ENCODE results near the gene CDK2AP2.

The CDK2AP2 gene

DNA sequence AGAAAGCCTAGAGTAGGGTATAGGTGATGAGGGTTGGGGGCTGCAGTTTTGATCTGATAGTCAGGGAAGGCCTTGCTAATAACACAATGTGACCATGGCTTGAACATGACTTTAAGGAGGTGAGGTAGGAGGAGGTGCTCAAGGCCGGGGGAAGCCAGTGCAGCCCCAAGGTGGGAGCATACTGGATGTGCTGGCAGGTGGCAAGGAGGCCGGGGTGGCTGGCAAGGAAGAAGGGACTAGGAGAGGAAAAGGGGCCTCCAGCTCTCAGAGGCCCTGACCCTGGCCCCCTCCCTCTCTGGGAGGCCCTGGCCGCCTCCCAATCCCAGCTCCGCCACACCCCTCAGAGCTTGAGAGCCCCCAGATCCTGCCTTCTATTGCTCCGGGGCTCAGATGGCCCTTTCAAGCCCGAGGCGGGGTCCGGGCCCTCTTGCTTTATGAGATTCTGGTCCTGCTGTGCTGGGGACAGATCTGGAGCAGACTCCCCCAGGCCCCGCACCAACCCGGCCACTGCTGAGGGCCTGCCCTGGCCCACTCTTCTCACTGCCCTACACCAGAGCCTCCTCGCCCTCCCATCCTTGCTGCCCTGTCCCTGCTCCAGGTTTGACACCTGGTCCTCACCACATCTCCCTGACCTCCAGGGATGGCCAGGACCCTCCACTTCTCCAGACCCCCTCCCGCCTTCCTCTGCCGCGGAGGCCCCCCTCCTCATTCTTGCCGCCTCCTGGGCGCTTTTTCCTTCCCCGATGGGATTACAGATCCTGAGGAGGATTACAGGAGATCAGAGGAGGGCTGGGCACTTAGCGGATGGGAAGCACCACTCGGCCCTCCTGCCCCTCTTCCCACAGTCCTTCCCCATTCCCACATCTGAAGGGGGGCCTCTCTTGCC is 4.6 kb downstream of the CDK2AP2 start:
- DNase-seq, result no peak

DNA sequence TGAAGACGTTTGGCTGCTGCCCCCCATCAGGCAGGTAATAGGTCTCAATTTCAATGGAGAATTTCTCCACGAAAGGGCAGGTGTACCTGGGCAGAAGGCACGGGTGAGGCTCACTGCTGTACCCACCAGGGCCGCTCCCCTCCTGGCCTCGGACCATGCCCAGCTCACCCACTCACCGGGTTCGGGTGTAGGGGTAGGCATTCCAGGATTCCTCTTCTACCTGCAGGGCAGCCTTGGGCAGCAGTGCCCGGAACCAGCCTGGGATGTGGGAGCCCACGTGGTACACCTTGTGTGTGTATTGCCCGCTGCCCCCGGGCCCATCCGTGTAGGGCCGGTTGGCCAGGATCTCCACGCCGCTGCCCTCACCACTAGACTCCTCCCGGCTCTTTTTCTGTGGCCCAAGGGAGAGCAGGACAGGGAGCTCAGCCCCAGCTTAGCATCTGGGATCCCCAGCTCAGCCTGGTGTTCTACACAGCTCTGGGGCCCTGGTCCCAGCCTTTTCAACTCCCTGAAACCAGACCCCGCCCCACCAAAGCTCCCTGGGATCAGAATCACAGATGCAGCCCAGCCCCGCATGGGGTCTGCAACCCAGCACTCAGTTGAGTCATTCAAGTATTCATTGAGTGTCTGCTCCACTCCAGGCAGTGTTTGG is 5.5 kb downstream of the CDK2AP2 start:
- DNase-seq, result no peak

DNA sequence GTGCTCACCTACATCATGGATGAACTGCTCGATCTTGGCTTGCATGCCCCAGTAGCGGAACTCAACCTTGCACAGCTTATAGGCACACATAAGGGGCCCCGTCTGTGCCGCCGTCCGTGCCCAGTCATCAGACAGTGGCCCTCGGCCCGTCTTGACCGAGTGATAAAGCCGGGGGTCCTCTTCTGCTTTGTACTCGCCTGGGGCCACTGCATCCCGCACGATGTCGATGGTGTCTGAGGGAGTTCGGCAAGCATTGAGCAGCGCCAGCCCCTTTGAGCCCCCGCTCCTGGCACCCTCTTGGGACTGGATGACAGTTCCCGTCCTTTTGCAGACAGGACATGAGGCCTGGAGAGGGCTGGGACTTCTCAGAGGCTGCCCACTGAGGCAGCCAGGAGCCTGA is 6.1 kb downstream of the CDK2AP2 start:
- no peak for DNase-seq

DNA sequence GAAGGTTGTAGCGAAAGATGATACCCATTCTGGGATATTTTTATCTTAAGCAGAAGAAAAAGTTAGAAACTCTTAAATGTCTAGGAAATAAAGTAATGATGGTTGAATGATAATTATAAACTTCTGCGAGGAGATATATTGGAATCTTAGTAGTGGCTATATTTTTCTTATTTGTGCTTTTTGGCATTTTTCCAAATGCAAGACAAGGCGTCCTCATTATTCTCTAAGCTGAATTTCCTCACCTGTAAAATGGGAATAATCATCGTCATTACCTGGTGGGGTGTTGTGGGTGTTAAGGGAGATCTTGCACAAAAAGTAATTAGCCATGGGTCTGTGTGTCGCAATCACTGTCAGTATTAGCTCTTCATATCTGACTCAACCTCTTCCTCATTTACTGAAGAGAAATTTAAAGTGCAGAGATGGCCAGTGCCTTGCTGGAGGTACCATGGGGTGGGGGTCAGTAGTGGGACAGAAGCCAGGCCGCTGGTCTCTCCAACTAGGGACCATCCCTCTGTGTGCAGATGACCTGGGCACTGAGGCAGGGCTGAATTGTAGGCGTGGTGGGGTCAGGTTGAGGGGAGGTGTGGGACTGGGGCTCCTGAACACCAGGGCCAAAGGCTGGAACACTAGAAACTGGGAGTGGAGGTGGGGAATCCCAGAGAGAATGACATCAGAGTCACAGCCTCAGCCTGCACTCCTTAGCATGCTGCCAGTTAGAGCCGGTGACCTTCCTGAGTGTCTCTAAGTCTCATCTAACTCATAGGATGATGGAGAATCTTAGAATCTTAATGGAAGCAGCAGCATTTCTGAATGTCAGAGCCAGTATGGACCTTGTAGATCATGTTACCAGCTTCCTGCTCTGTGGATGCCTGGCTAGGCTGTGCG is 6.9 kb downstream of the CDK2AP2 start:
- DNase-seq, result no peak

DNA sequence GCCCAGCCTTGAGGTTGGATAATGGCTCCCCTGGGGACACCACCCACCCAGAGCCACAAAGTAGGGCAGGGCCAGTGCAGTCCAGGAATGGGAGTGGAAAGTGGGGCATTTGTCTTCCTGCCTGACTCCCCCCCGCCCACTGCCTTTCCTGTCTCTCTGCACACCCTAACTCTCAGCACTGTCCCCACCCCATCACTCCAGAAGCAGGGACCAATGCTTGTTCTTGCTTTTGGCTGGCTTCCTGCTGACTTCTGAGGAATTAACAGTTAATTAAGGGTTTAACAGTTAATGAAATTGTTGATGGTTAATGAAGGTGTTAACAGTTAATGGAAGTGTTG is 7.5 kb downstream of the CDK2AP2 start:
- no peak for DNase-seq

DNA sequence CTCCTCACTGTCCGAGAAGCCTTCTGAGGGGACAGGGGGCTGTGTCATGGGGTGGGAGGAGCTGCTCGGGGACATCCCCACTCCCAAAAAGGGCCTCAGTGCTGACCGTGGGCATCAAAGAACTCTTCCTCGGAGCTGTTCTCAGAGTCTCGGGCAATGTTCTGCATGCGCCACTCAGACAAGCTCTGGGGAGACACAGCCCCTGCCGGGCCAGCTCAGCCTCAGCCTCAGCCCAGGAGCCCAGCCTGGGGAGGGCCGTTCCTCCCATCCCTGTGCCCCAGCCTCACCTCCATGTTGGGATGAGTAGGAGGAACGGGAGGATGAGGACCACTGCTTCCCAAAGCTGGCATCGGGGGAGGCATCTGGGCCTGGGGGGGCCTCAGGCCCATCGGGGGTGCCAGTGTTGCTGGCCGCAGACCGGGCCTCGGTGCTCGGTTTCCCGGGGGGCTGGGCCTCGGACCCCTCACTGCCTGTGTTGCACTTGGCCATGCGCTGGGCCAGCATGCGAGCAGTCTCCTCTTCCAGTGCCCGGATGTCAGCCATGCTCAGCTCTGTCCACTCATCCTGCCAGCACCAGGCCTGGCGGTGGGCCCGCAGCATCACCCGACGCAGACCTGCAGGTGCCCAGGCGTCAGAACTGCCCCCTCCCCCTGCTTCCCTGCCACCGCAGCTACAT is 8.0 kb downstream of the CDK2AP2 start:
- no peak for DNase-seq

DNA sequence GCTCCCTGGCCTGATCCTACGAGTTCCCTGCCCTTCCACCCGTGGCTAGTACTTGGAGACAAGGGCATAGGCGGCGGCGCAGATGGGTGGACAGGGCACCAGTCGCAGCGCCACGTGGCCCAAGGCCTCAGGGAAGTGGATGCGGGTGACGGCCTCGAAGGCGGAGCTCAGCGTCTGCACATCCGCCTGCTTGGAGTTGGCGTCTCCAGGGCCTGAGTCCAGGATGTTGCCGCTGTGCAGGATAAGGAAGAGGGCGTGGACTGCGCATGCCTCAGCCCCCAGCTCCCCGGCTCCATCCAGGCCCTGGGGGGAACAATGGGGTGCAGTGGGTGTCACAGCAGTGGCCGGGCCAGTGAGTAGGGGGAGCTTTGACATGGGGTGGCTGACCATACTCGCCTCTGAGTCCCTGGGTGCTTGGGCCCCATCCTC is 9.4 kb downstream of the CDK2AP2 start:
- DNase-seq, result no peak

DNA sequence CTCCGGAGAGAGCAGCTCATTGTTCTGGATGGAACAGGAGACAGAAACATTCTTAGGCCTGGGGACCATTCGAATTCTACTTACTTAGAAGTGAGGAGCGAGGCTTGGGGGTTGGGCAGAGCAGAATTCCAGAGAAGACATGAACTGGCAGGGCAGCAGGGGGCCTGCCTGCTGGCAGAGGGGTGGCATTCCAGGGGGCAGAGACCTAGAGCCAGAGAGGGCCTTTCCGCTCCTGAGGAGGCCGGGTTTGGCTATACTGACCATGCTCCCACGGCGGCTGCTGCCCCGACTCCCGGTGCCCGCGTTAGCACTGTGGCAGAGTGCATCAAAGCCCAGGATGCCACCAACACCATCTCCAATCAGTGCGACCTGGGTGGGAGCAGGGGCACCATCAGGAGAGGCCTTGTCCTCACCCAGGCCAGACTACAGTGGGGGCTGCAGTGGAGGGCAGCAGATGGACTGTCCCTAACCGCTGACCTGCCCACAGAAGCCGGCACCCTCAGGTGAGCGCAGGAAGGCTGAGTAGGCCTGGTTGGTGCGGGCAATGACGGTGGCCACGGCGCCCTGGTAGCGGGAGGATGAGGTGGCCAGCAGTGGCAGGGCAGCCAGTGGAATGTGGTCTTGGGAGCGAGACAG is 10.2 kb downstream of the CDK2AP2 start:
- no peak for DNase-seq

DNA sequence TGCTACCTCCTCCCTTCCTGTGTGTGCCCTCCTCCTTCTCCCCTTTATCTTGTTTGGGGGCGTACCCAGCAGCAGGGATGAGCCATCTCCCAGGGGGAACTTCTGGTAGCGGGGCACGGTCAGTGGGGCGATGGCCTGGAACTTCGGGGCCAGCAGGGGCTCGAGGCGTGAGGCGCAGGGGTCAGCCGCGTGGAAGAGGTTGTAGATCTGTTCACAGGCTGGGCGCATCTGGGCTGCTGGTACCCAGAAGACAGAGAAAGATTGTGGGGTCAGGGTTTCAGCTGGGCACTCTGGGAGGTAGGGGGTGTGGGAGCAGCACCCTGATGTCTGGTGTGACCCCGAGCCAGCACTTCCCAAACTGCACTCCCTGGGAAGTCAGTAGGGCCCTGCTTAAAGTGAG is 11.8 kb downstream of the CDK2AP2 start:
- no peak for DNase-seq

DNA sequence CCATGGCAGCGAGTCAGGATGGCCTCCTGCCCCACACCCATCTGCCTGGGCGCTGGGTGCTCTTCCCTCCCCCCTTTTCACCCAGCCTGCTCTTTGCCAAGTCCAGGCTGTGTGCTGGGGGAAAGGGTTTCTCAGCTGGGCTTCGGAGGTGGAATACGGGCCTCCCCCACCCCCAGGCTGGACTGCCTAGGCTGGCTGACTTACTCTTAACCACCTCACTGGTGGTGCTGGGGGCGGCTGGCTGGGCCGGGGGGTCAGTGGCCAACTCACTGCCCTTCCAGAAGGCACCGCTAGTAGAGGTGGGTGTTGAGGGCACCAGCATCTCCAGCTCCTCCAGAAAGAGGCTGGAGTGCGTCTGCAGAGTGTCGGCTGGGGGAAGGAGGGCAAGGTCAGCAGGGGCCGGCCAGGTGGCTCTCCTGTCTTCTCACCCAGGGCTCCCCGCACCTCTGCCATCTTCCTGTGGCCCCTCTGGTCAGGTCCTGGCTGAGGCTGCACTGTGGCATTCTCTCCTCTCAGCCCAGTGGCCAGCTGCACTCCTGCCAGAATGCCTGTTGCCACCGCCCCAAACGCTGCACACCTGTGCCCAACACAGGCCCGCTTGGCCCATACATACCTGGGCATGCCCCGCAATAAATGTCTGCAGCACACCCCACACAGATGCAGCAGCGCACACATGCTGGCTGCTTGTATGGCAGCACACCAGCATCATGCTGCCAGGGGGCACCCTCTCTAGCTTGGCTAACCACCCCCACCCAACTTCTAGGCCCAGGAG is 12.5 kb downstream of the CDK2AP2 start:
- no peak for DNase-seq

DNA sequence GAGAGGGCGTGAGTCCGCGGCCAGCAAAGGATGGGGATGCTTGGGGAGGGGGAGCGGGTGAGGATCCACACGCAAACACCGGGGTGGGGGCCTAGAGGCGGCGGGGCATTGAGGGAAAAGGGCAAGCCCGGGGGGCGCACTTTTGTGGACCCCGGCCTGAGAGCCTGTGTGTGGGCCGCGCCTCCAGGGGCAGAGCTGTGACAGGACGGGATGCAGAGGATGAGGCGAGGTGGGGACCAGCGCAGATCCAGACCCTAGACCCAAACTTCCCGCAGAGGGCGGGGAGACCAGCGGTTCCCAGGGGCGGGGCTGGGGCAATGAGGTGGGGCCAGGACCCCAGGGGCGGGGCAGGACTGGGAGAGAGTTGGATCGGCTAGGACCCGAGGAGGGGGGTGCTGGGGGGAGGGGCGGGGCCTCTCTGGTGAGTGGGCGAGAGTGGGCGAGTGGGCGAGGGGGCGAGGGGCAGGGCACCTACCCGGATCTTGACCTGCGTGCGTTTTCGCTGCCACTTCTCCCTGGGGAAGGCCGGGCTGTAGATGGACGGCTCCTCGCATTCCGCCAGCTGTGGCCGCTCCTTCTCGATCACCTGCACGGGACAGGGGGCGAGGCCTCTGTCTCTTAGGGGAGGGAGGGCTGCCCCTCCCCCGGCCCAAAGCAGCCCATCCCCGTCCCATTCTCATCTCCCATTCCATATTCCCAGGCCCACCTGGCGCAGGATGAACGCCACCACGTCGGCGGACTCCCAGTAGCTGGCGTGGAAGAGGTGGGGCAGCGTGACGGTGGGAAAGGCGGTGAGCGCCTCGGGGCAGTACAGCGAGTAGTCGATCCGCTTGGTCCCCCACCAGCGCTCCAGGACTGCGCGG is 13.4 kb downstream of the CDK2AP2 start:
- DNase-seq, result no peak

DNA sequence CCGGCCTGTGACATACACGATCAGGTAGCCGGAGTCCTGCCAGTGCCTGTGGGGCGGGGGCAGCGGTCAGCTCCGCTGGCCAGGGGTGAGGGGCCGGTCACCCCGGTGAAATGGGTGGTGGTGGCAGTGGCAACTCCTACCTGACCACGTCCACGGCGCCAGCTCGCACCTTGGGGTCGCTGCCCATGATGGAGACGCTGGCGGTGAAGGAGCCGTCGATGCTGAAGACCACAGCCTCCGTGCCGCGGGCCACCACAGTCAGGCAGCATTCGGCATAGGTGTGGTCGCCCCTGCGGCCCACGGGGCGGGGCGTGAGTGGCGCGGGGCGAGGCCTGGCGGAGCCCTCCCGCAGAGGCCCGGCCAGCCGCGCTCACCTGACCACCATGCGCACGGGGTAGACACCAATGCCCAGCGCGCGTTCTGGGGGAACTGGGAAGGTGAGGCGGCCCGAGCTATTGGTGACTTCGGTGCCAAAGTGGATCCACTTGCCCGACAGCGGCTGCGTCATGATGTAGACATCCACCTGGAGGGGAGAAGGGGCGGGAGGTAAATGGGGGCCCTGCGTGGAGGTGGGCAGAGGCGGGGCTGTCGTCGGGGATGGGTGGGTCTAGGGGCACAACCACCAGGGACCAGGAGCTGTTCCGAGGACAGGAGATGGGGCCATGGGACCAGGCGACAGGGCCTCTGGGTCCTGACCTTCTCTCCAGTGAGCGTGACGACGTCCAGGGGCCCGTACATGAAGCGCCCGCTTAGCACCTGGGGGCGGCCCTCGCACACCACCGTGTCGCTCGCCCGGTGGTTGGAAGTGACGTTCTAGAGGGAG is 14.2 kb downstream of the CDK2AP2 start:
- no peak for DNase-seq

DNA sequence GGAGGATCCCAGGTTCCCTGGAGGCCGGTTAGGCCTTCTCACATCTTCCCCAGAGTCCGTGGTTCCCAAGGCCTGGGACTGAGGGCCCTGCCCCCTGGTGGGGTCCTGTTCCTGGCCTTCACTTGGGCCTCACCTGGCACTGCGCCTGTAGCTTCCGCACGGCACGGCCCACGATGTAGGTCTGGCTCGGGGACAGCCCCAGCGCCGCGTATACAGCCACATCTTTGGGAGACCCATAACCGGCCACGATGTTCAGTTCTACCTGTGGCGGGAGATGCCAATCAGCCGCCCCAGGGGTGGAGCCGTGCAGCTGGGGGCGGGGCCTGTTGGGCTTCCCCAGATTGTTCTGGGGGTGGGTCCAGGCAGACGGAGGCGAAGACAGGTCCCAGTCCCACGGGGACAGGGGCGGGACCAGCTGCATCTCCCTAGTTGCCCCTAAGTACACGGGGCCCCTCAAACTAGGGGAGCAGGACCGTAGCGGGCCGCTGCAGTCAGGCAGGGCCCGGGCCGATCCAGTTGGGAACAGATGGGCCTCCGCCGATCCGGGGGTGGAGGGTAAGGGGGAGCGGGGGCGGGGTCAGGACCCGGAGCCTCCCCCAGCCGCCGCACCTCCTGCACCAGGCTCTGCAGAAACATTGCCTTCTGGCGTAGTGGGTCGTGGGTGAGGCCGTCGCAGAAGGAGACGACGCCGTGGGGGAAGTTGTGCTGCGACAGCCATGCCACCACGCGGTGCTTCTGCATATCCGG is 15.0 kb downstream of the CDK2AP2 start:
- DNase-seq, result no peak

DNA sequence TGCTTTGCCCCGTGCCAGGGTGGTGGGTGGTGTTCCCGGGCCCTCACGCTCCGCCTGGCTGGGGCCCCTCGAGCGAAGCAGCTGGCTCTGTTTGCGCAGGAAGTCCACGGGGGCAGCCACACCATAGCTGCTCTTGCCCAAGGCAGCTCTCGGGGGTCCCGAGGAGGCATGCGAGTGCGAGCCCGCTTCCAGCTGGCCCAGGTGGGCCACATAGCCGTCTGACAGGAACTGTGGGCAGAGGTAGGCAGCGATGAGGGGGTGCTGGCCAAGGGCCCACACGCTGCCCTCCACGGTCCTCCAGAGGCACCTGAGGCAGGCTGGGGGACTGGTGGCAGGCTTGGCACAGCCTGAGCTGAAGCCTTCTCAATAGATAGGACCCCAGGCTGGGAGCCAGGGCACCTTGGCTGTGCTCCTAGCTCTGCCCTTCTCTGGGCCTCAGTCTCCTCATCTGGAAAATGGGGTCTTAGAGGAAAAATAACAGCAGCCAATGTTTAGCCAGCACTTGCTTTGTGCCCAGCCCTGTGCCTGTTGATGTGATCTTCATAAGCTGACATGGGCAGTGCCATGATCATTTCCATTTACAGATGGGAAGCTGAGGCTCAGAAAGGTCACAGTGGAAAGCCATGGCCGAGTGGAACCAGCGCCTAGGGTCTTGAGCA is 15.8 kb downstream of the CDK2AP2 start:
- DNase-seq, result no peak

DNA sequence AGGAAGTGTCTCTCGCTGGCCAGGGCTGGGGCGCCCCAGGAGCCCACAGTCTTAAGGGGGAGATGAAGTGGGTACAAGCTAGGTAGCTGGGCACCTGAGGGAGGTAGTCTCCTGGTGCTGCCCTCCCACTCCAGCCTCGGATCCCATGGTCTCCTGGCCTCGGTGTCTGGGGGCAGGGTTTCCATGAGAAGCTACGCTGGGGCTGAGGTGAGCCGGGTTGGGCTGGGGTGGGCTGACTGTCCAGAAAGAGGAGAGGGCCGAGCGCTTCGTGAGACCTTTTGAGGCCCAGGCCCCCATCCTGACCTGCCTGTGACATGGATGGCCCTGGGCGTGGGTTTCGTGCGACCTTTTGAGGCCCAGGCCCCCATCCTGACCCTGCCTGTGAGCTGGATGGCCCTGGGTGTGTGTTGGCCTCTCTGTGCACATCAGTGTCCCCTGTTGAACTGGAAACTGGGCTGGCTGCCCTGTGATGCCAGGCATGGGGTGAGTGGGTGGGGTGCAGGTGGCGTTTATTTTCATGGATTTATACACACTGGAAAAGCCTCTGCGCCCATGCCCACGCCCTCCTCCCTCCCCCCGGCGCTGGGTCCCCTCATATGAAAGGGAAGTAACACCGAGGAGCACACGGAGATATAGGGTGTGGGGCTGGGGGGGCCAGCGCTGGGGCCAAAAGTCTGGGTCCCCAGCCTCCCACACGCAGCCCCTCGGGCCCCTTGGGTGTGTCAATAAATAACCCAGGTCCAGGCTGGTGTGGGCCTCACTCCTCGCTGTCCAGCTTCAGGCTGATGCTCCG is 16.5 kb downstream of the CDK2AP2 start:
- no peak for DNase-seq

DNA sequence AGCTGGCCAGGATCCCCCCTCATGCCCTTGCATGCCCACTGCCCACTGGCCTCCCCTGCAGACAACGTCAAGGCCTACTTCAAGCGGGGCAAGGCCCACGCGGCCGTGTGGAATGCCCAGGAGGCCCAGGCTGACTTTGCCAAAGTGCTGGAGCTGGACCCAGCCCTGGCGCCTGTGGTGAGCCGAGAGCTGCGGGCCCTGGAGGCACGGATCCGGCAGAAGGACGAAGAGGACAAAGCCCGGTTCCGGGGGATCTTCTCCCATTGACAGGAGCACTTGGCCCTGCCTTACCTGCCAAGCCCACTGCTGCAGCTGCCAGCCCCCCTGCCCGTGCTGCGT is 17.3 kb downstream of the CDK2AP2 start:
- DNase-seq, result no peak

DNA sequence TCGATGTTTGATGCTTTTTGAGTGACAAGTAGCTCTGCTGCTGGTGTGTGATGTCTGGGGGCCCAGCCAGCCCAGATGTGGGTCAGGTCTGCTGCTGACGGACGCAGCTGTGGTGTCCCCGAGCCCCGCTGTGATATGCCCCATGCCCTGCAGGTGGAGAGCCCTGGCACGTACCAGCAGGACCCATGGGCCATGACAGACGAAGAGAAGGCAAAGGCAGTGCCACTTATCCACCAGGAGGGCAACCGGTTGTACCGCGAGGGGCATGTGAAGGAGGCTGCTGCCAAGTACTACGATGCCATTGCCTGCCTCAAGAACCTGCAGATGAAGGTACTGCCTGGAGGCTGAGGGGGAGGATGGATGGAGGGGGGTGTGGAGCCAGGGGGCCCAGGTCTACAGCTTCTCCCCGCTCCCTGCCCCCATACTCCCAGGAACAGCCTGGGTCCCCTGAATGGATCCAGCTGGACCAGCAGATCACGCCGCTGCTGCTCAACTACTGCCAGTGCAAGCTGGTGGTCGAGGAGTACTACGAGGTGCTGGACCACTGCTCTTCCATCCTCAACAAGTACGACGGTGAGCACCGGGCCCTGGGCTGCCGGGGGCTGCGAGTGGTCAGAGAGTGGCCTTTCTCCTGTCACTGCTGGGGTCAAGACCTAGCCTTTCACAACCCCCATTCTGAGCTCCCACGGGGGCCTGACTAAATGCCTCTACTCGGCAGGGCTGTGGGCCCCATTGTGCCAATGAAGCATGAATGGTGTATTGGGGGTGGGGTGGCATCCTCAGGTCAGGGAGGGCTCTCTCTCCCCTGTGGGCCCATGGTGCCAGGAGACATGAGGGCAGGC is 17.9 kb downstream of the CDK2AP2 start:
- no peak for DNase-seq

Data from NCI-H1436 treated with DMSO at 0.1 percent for 48 hours (cell line).